GM23338 (cell line): Measurements from ENCODE around the gene NTM. TPM values are rescaled to one million over a fixed set of nuclear protein-coding genes. Genes with fewer than 3 reads are reported as not detected.

Experiments used
- ATAC-seq: fragments of 200-7000 bp; cut with Tn5 transposase; 3 replicates; pipeline ENCODE4 v1.9.1; 2020
- DNase-seq: peaks from one replicate; pipeline ENCODE4 v3.0.0-alpha.2; 2015; ENCODE audit warnings: low spot score
- H2AFZ ChIP-seq: fragments of 200-600 bp; sonication (generic); 2 replicates; pipeline ENCODE4 v1.8.0; 2016; ENCODE audit warnings: antibody characterized with exemption, mild to moderate bottlenecking, moderate library complexity
- H3F3A ChIP-seq: fragments of 200-600 bp; sonication (generic); replicated peaks from 2 replicates; pipeline ENCODE4 v1.8.0; 2017; ENCODE audit warnings: antibody characterized with exemption, mixed run types, low read depth
- H3K27ac ChIP-seq: fragments of 200-600 bp; sonication (generic); 2 replicates; pipeline ENCODE4 v1.6.1; 2016; ENCODE audit warnings: low read depth
- H3K27me3 ChIP-seq: fragments of 200-600 bp; sonication (generic); 2 replicates; pipeline ENCODE4 v1.8.0; 2016; ENCODE audit warnings: mild to moderate bottlenecking, mixed run types, moderate library complexity; ENCODE audit not compliant: insufficient read depth
- H3K36me3 ChIP-seq: fragments of 200-600 bp; sonication (generic); 2 replicates; pipeline ENCODE4 v1.8.0; 2016; ENCODE audit warnings: mild to moderate bottlenecking; ENCODE audit not compliant: insufficient read depth
- H3K4me1 ChIP-seq: fragments of 200-600 bp; sonication (generic); 2 replicates; pipeline ENCODE4 v1.8.0; 2016; ENCODE audit warnings: mild to moderate bottlenecking, moderate library complexity; ENCODE audit not compliant: insufficient read depth
- H3K4me2 ChIP-seq: fragments of 200-600 bp; sonication (generic); 2 replicates; pipeline ENCODE4 v1.7.1; 2017; ENCODE audit warnings: mixed run types
- H3K4me3 ChIP-seq: fragments of 200-600 bp; sonication (generic); 2 replicates; pipeline ENCODE4 v1.6.1; 2016; ENCODE audit warnings: mixed run types
- H3K79me2 ChIP-seq: fragments of 200-600 bp; sonication (generic); replicated peaks from 2 replicates; pipeline ENCODE4 v1.8.0; 2017; ENCODE audit warnings: mild to moderate bottlenecking; ENCODE audit not compliant: insufficient read depth
- H3K9me2 ChIP-seq: fragments of 200-600 bp; sonication (generic); 2 replicates; pipeline ENCODE4 v1.8.0; 2017; ENCODE audit not compliant: insufficient read depth
- H4K20me1 ChIP-seq: fragments of 200-600 bp; sonication (generic); replicated peaks from 2 replicates; pipeline ENCODE4 v1.8.0; 2017; ENCODE audit warnings: mild to moderate bottlenecking; ENCODE audit not compliant: insufficient read depth
- H3K27ac Mint-ChIP-seq: 2 replicates; pipeline ENCODE4 v1.8.0; 2020; ENCODE audit warnings: inconsistent platforms, mild to moderate bottlenecking, moderate library complexity, mixed read lengths
- H3K27me3 Mint-ChIP-seq: 3 replicates; pipeline ENCODE4 v1.8.0; 2022; ENCODE audit warnings: low read depth, mild to moderate bottlenecking, moderate library complexity, mixed read lengths, inconsistent platforms; ENCODE audit not compliant: insufficient read depth, poor library complexity
- H3K36me3 Mint-ChIP-seq: 3 replicates; pipeline ENCODE4 v1.8.0; 2021; ENCODE audit warnings: low read depth, mild to moderate bottlenecking, inconsistent platforms, moderate library complexity, mixed read lengths
- H3K4me1 Mint-ChIP-seq: 3 replicates; pipeline ENCODE4 v1.8.0; 2020; ENCODE audit warnings: mild to moderate bottlenecking, inconsistent platforms, mixed read lengths
- H3K4me3 Mint-ChIP-seq: 3 replicates; pipeline ENCODE4 v1.8.0; 2021; ENCODE audit warnings: moderate library complexity, mild to moderate bottlenecking, inconsistent platforms, mixed read lengths
- H3K9me3 Mint-ChIP-seq: 3 replicates; pipeline ENCODE4 v1.8.0; 2020; ENCODE audit warnings: moderate library complexity, mild to moderate bottlenecking, inconsistent platforms, mixed read lengths
- CREB1 ChIP-seq: fragments of 250-450 bp; sonication (Bioruptor Pico); IDR thresholded peaks from 2 replicates; pipeline ENCODE4 v1.5.0; 2020; ENCODE audit warnings: low read depth, mild to moderate bottlenecking, moderate library complexity
- CTCF ChIP-seq, 2 experiments: fragments of 200-600 bp in 1 of 2; sonication (generic) in 1 of 2; conservative IDR thresholded peaks; 2 replicates each; pipeline versions ENCODE4 v1.5.1 to v1.6.1; 2016 to 2017; ENCODE audit warnings: antibody characterized with exemption in 2 of 2, low read depth in 2 of 2, mild to moderate bottlenecking in 2 of 2, moderate library complexity in 1 of 2
- EZH2 ChIP-seq: fragments of 200-600 bp; sonication (generic); IDR thresholded peaks from one replicate; pipeline ENCODE4 v1.8.0; 2017; ENCODE audit warnings: antibody characterized with exemption, mild to moderate bottlenecking, low read depth; ENCODE audit not compliant: unreplicated experiment
- JUNB ChIP-seq: IDR thresholded peaks from one replicate; pipeline ENCODE4 v1.6.1; 2016; ENCODE audit warnings: antibody characterized with exemption; ENCODE audit not compliant: unreplicated experiment
- NANOG ChIP-seq: IDR thresholded peaks from 2 replicates; pipeline ENCODE4 v1.6.1; 2016; ENCODE audit warnings: antibody characterized with exemption, borderline replicate concordance
- POLR2AphosphoS5 ChIP-seq: IDR thresholded peaks from 2 replicates; pipeline ENCODE4 v1.6.1; 2016; ENCODE audit warnings: antibody characterized with exemption, low read depth
- ZNF114 ChIP-seq: fragments of 250-450 bp; sonication (Bioruptor Pico); IDR thresholded peaks from 2 replicates; pipeline ENCODE4 v1.5.0; 2020; ENCODE audit warnings: mild to moderate bottlenecking, moderate library complexity
- polyA plus RNA-seq: library from polyadenylated mRNA; unstranded; fragments of >200 nt; fragmentation: Nextera tagmentation; extraction: Ambion mirVana; gene quantifications from 2 replicates; pipeline ENCODE4 v1.2.1, GENCODE V29; 2016
- total RNA-seq: library from RNA; depleted of rRNA; stranded (reverse); fragments of >200 nt; shearing (Covaris generic); gene quantifications from 2 replicates; pipeline ENCODE4 v1.2.3, GENCODE V29; 2014
- TF ChIP-seq, protein P1 (sequence below): IDR thresholded peaks from 2 replicates; pipeline ENCODE4 v1.6.1; 2016; ENCODE audit warnings: antibody characterized with exemption
- TF ChIP-seq, protein P2 (sequence below): IDR thresholded peaks from one replicate; pipeline ENCODE4 v1.6.1; 2018; ENCODE audit warnings: antibody characterized with exemption; ENCODE audit not compliant: unreplicated experiment

The NTM gene
- total and polyA plus RNA-seq, 2 experiments from 2014 or later: 10.6 to 14.6 TPM

GRCh38 chr11:131964698-131965483, 594.5 kb downstream of the NTM start:
- H3K9me3 Mint-ChIP-seq: no peaks in the 10 kb centered on the region
- peaks cover 18% of the 10 kb centered on the region for H3K4me1 Mint-ChIP-seq
- no peaks in the 10 kb centered on the region for H3K27me3 ChIP-seq
- ATAC-seq (no peak), DNase-seq (no peak)
- H3K4me2 ChIP-seq: no peak overlapping the region
- H3K4me3 Mint-ChIP-seq: no peak overlapping the region
- H3F3A ChIP-seq: no peaks in the 10 kb centered on the region
- peaks cover 3% of the 10 kb centered on the region for H3K27me3 Mint-ChIP-seq
- no peak overlapping the region for H3K27ac Mint-ChIP-seq
- H3K27ac ChIP-seq: no peak overlapping the region
- peaks cover 17% of the 10 kb centered on the region for H3K9me2 ChIP-seq
- no peak overlapping the region for H3K4me3 ChIP-seq
- no peaks in the 10 kb centered on the region for H3K36me3 ChIP-seq
- no peak overlapping the region for H2AFZ ChIP-seq
- H4K20me1 ChIP-seq: no peaks in the 10 kb centered on the region
- H3K4me1 ChIP-seq: peaks cover 4% of the 10 kb centered on the region; the same call in 1 of the 2 replicates
- TF ChIP-seq CTCF (conservative IDR thresholded peaks at IDR 0.05; ENCODE audit: low read depth in 2 of 2) (no peak), CREB1 (CRISPR knock-in tag) (no peak), NANOG (no peak), ZNF114 (CRISPR knock-in tag) (no peak)
- TF ChIP-seq, protein P1, sequence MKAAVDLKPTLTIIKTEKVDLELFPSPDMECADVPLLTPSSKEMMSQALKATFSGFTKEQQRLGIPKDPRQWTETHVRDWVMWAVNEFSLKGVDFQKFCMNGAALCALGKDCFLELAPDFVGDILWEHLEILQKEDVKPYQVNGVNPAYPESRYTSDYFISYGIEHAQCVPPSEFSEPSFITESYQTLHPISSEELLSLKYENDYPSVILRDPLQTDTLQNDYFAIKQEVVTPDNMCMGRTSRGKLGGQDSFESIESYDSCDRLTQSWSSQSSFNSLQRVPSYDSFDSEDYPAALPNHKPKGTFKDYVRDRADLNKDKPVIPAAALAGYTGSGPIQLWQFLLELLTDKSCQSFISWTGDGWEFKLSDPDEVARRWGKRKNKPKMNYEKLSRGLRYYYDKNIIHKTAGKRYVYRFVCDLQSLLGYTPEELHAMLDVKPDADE: no peak
- TF ChIP-seq, protein P2, sequence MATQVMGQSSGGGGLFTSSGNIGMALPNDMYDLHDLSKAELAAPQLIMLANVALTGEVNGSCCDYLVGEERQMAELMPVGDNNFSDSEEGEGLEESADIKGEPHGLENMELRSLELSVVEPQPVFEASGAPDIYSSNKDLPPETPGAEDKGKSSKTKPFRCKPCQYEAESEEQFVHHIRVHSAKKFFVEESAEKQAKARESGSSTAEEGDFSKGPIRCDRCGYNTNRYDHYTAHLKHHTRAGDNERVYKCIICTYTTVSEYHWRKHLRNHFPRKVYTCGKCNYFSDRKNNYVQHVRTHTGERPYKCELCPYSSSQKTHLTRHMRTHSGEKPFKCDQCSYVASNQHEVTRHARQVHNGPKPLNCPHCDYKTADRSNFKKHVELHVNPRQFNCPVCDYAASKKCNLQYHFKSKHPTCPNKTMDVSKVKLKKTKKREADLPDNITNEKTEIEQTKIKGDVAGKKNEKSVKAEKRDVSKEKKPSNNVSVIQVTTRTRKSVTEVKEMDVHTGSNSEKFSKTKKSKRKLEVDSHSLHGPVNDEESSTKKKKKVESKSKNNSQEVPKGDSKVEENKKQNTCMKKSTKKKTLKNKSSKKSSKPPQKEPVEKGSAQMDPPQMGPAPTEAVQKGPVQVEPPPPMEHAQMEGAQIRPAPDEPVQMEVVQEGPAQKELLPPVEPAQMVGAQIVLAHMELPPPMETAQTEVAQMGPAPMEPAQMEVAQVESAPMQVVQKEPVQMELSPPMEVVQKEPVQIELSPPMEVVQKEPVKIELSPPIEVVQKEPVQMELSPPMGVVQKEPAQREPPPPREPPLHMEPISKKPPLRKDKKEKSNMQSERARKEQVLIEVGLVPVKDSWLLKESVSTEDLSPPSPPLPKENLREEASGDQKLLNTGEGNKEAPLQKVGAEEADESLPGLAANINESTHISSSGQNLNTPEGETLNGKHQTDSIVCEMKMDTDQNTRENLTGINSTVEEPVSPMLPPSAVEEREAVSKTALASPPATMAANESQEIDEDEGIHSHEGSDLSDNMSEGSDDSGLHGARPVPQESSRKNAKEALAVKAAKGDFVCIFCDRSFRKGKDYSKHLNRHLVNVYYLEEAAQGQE: no peak
- H3K36me3 Mint-ChIP-seq: no peaks in the 10 kb centered on the region
- H3K79me2 ChIP-seq: no peaks in the 10 kb centered on the region

DNA sequence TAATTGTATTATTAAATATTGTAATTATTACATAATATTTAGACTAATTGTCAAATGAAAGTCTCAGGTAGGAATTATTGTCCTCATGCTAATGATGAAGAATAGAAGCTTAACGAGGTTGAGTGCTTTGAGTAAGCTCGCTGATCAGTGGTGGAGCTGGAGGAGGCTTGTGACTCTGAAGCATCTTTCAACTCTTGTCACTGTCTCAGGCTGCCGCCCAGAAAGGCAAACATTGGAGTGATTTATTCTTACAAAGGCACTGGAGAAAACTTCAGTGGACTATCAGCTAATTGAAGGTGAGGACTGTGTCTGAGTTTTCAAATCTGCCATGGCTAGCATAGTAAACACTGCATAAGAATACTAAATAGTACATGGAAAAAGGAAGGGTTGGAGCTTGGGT, 595.1 kb downstream of the NTM start:
- no peak overlapping the region for H3K27ac ChIP-seq
- Mint-ChIP-seq H3K4me1 (peaks cover 18% of the 10 kb centered on the region), H3K36me3 (no peaks in the 10 kb centered on the region), H3K9me3 (no peaks in the 10 kb centered on the region), H3K27me3 (peaks cover 5% of the 10 kb centered on the region), H3K4me3 (no peak overlapping the region), H3K27ac (no peak overlapping the region)
- H2AFZ ChIP-seq: no peak overlapping the region
- no peak for TF ChIP-seq NANOG
- no peak for TF ChIP-seq EZH2
- TF ChIP-seq POLR2AphosphoS5: no peak
- TF ChIP-seq, protein P1: no peak
- no peak for TF ChIP-seq JUNB
- TF ChIP-seq CREB1 (CRISPR knock-in tag): no peak
- no peaks in the 10 kb centered on the region for H3K27me3 ChIP-seq
- H3K4me3 ChIP-seq: no peak overlapping the region
- H3K79me2 ChIP-seq: no peaks in the 10 kb centered on the region
- ATAC-seq (no peak), DNase-seq (no peak)
- H3K4me2 ChIP-seq: no peak overlapping the region
- H3F3A ChIP-seq: no peaks in the 10 kb centered on the region
- H4K20me1 ChIP-seq: no peaks in the 10 kb centered on the region
- peaks cover 4% of the 10 kb centered on the region; the same call in 1 of the 2 replicates for H3K4me1 ChIP-seq
- peaks cover 11% of the 10 kb centered on the region for H3K9me2 ChIP-seq
- H3K36me3 ChIP-seq: no peaks in the 10 kb centered on the region
